ENCODE data around the gene AR. TPM values are rescaled to one million over a fixed set of nuclear protein-coding genes. Genes with fewer than 3 reads are reported as not detected.

Gene AR
- polyA plus RNA-seq, 1 donor (not counting 4 experiments of a cell fraction or from before 2014, with no cell fraction given), result 0.47 TPM

GRCh38 chrX:67564475-67564874 is 20.7 kb downstream of the AR start:
- TF ChIP-seq EZH2 (IDR thresholded peaks at IDR 0.05; ENCODE audit: low read length) (no peak), CTCF (optimal IDR thresholded peaks at IDR 0.05 in 1 of 3, IDR thresholded peaks at IDR 0.05 in 1 of 3, conservative IDR thresholded peaks at IDR 0.05 in 1 of 3; ENCODE audit: extremely low read depth in 1 of 3, insufficient read depth in 2 of 3, low read length in 3 of 3) (no peak)
- H3K9me3 ChIP-seq (ENCODE audit: control insufficient read depth, low read depth, low read length), result no peaks in the 10 kb centered on the region
- no peak overlapping the region for H3K27ac ChIP-seq (ENCODE audit: control insufficient read depth, insufficient read depth, low read length)
- H3K9me1 ChIP-seq (ENCODE audit: control insufficient read depth, extremely low read depth, insufficient read depth, low read length), result no peaks in the 10 kb centered on the region
- no peak overlapping the region for H2AFZ ChIP-seq (ENCODE audit: control insufficient read depth, low read length)
- dilution Hi-C loops (cut with MboI; ENCODE audit: extremely low pct_ligation_motif_present, low sequenced_read_pairs), result no loop called here
- no peaks in the 10 kb centered on the region for H3K4me1 ChIP-seq (ENCODE audit: control insufficient read depth, extremely low read depth, insufficient read depth, low read length)
- H3K79me2 ChIP-seq (ENCODE audit: control insufficient read depth, insufficient read depth, low read length), result no peaks in the 10 kb centered on the region
- H3K9ac ChIP-seq (ENCODE audit: control insufficient read depth, extremely low read depth, insufficient read depth, low read length), result no peak overlapping the region
- H3K36me3 ChIP-seq (ENCODE audit: control insufficient read depth in 2 of 2, extremely low read depth in 1 of 2, insufficient read depth in 2 of 2, low read length in 2 of 2), result no peaks in the 10 kb centered on the region
- H4K20me1 ChIP-seq (ENCODE audit: control insufficient read depth, extremely low read depth, insufficient read depth, low read length), result no peaks in the 10 kb centered on the region
- FAIRE-seq (no peak), DNase-seq (ENCODE audit: low read depth, low spot score) (no peak)
- H3K4me3 ChIP-seq (ENCODE audit: control insufficient read depth in 2 of 3, extremely low read depth in 1 of 3, insufficient read depth in 2 of 3, low read depth in 1 of 3, low read length in 3 of 3), result no peak overlapping the region
- H3K27me3 ChIP-seq (ENCODE audit: control insufficient read depth, extremely low read depth, insufficient read depth, low read length), result no peaks in the 10 kb centered on the region
- no peak overlapping the region for H3K4me2 ChIP-seq (ENCODE audit: control insufficient read depth, extremely low read depth, insufficient read depth, low read depth, low read length)

GRCh38 chrX:67568769-67569168 is 24.9 kb downstream of the AR start:
- Histone ChIP-seq H3K79me2 (ENCODE audit: control insufficient read depth, insufficient read depth, low read length) (no peaks in the 10 kb centered on the region), H3K4me1 (ENCODE audit: control insufficient read depth, extremely low read depth, insufficient read depth, low read length) (no peaks in the 10 kb centered on the region), H2AFZ (ENCODE audit: control insufficient read depth, low read length) (no peak overlapping the region), H3K4me2 (ENCODE audit: control insufficient read depth, extremely low read depth, insufficient read depth, low read depth, low read length) (no peak overlapping the region), H3K36me3 (ENCODE audit: control insufficient read depth in 2 of 2, extremely low read depth in 1 of 2, insufficient read depth in 2 of 2, low read length in 2 of 2) (no peaks in the 10 kb centered on the region), H3K27me3 (ENCODE audit: control insufficient read depth, extremely low read depth, insufficient read depth, low read length) (no peaks in the 10 kb centered on the region), H3K4me3 (ENCODE audit: control insufficient read depth in 2 of 3, extremely low read depth in 1 of 3, insufficient read depth in 2 of 3, low read depth in 1 of 3, low read length in 3 of 3) (no peak overlapping the region), H4K20me1 (ENCODE audit: control insufficient read depth, extremely low read depth, insufficient read depth, low read length) (no peaks in the 10 kb centered on the region), H3K9ac (ENCODE audit: control insufficient read depth, extremely low read depth, insufficient read depth, low read length) (no peak overlapping the region), H3K9me3 (ENCODE audit: control insufficient read depth, low read depth, low read length) (no peaks in the 10 kb centered on the region), H3K9me1 (ENCODE audit: control insufficient read depth, extremely low read depth, insufficient read depth, low read length) (no peaks in the 10 kb centered on the region), H3K27ac (ENCODE audit: control insufficient read depth, insufficient read depth, low read length) (no peak overlapping the region)
- FAIRE-seq, result no peak
- no peak for DNase-seq (ENCODE audit: low read depth, low spot score)
- no peak for TF ChIP-seq EZH2 (IDR thresholded peaks at IDR 0.05; ENCODE audit: low read length)
- TF ChIP-seq CTCF (optimal IDR thresholded peaks at IDR 0.05 in 1 of 3, IDR thresholded peaks at IDR 0.05 in 1 of 3, conservative IDR thresholded peaks at IDR 0.05 in 1 of 3; ENCODE audit: extremely low read depth in 1 of 3, insufficient read depth in 2 of 3, low read length in 3 of 3), result no peak
- dilution Hi-C loops (cut with MboI; ENCODE audit: extremely low pct_ligation_motif_present, low sequenced_read_pairs), result no loop called here
